Smooth muscle cell (in vitro differentiated cells): ENCODE measurements around the gene TMEM132A. TPM values are rescaled to one million over a fixed set of nuclear protein-coding genes. Genes with fewer than 3 reads are reported as not detected.

Experiments
- DNase-seq: peaks from one replicate; lab custom pipeline; 2025; ENCODE audit not compliant: unreplicated experiment; lab: John Stamatoyannopoulos, UW
- H2AFZ ChIP-seq: fragments of 200-600 bp; sonication (generic); 2 replicates; pipeline ENCODE4 v1.6.0; 2016; ENCODE audit warnings: antibody characterized with exemption, low read depth, mild to moderate bottlenecking
- H3F3A ChIP-seq: fragments of 200-600 bp; sonication (generic); 2 replicates; pipeline ENCODE4 v1.6.0; 2017; ENCODE audit warnings: antibody characterized with exemption, low read depth
- H3K27ac ChIP-seq: fragments of 200-600 bp; sonication (generic); 2 replicates; pipeline ENCODE4 v1.5.1; 2016; ENCODE audit warnings: low read depth, mild to moderate bottlenecking
- H3K27me3 ChIP-seq: fragments of 200-600 bp; sonication (generic); 2 replicates; pipeline ENCODE4 v1.6.1; 2016; ENCODE audit warnings: low read depth, mild to moderate bottlenecking
- H3K36me3 ChIP-seq: fragments of 200-600 bp; sonication (generic); 2 replicates; pipeline ENCODE4 v1.5.1; 2016; ENCODE audit warnings: low read depth
- H3K4me1 ChIP-seq: fragments of 200-600 bp; sonication (generic); 2 replicates; pipeline ENCODE4 v1.5.1; 2016; ENCODE audit warnings: low read depth
- H3K4me2 ChIP-seq: fragments of 200-600 bp; sonication (generic); 2 replicates; pipeline ENCODE4 v1.6.0; 2016; ENCODE audit warnings: mild to moderate bottlenecking
- H3K4me3 ChIP-seq: fragments of 200-600 bp; sonication (generic); 2 replicates; pipeline ENCODE4 v1.5.1; 2016; ENCODE audit warnings: mild to moderate bottlenecking
- H3K79me2 ChIP-seq: fragments of 200-600 bp; sonication (generic); 2 replicates; pipeline ENCODE4 v1.6.0; 2016; ENCODE audit warnings: low read depth, mild to moderate bottlenecking
- H3K9ac ChIP-seq: fragments of 200-600 bp; sonication (generic); 2 replicates; pipeline ENCODE4 v1.6.0; 2016; ENCODE audit warnings: low read depth
- H3K9me3 ChIP-seq: fragments of 200-600 bp; sonication (generic); replicated peaks from 2 replicates; pipeline ENCODE4 v1.5.1; 2016; ENCODE audit warnings: low read depth
- H4K20me1 ChIP-seq: fragments of 200-600 bp; sonication (generic); 2 replicates; pipeline ENCODE4 v1.6.0; 2016; ENCODE audit warnings: low read depth
- WGBS: methylation state at CpG from one replicate; pipeline ENCODE4 v1.1.7; 2016; ENCODE audit warnings: low lambda C conversion rate; 5-methylcytosine and 5-hydroxymethylcytosine counted together
- polyA plus RNA-seq: library from polyadenylated mRNA; unstranded; fragments of >200 nt; fragmentation: Nextera tagmentation; extraction: Ambion mirVana; gene quantifications from 2 replicates; pipeline ENCODE4 v1.2.1, GENCODE V29; 2016
- total RNA-seq: library from RNA; depleted of rRNA; stranded (reverse); fragments of >200 nt; gene quantifications from 2 replicates; pipeline ENCODE4 v1.2.3, GENCODE V29; 2014
- TF ChIP-seq, protein P1 (sequence below): fragments of 200-600 bp; sonication (generic); IDR thresholded peaks from 2 replicates; pipeline ENCODE4 v1.5.1; 2017; ENCODE audit warnings: borderline replicate concordance, mild to moderate bottlenecking, antibody characterized with exemption; ENCODE audit not compliant: insufficient read depth, poor library complexity, severe bottlenecking

Gene TMEM132A
- total and polyA plus RNA-seq, 2 experiments from 2014 or later = 40.7 to 91.3 TPM

- Histone ChIP-seq H2AFZ (no peak overlapping the region), H3K27ac (no peak overlapping the region)
- 49% methylated on average over 3 of the region's 3 CpGs for WGBS
Measured at GRCh38 chr11:60952742-60953170, 28.5 kb downstream of the TMEM132A start.

DNA sequence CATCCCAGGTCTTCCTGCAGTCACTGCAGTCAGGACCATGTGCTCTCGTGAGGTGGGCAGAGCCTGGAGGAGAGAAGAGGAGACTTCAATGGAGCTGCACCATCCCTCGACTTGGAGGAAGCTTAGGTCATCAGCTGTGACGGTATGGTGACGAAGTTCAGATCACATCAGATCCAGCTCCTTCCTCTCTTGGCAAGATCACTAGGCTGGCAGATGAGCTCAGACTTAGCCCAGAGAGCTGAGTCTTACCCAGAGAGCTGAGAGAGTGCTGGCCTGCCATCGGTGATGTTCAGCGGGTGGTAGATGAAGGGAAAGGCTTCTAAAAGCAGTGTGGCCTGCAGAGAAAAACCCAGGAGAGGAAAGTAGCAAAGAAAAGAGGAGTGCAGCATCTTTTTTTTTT, 29.5 kb downstream of the TMEM132A start:
- no peak for DNase-seq
- H3K4me3 ChIP-seq = no peak overlapping the region
- peaks cover 44% of the 10 kb centered on the region for H3K27me3 ChIP-seq
- no peaks in the 10 kb centered on the region for H3K9me3 ChIP-seq
- no peak overlapping the region for H3K27ac ChIP-seq
- TF ChIP-seq, protein P1, sequence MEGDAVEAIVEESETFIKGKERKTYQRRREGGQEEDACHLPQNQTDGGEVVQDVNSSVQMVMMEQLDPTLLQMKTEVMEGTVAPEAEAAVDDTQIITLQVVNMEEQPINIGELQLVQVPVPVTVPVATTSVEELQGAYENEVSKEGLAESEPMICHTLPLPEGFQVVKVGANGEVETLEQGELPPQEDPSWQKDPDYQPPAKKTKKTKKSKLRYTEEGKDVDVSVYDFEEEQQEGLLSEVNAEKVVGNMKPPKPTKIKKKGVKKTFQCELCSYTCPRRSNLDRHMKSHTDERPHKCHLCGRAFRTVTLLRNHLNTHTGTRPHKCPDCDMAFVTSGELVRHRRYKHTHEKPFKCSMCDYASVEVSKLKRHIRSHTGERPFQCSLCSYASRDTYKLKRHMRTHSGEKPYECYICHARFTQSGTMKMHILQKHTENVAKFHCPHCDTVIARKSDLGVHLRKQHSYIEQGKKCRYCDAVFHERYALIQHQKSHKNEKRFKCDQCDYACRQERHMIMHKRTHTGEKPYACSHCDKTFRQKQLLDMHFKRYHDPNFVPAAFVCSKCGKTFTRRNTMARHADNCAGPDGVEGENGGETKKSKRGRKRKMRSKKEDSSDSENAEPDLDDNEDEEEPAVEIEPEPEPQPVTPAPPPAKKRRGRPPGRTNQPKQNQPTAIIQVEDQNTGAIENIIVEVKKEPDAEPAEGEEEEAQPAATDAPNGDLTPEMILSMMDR = no peak
- no peaks in the 10 kb centered on the region for H3K79me2 ChIP-seq
- H3K9ac ChIP-seq = no peak overlapping the region
- H3K4me2 ChIP-seq = no peak overlapping the region
- no peaks in the 10 kb centered on the region for H3K36me3 ChIP-seq
- H4K20me1 ChIP-seq = no peaks in the 10 kb centered on the region
- 77% methylated on average over 6 of the region's 6 CpGs for WGBS
- H3K4me1 ChIP-seq = peaks cover 6% of the 10 kb centered on the region
- H3F3A ChIP-seq = no peaks in the 10 kb centered on the region
- no peak overlapping the region for H2AFZ ChIP-seq

More at GRCh38 chr11:60952742-60953170, 28.5 kb downstream of the TMEM132A start:
- Histone ChIP-seq H3K4me1 (peaks cover 6% of the 10 kb centered on the region), H3K79me2 (no peaks in the 10 kb centered on the region), H3K9ac (no peak overlapping the region), H3K4me3 (no peak overlapping the region), H3K36me3 (no peaks in the 10 kb centered on the region), H3F3A (no peaks in the 10 kb centered on the region), H3K4me2 (no peak overlapping the region), H3K27me3 (peaks cover 47% of the 10 kb centered on the region), H3K9me3 (no peaks in the 10 kb centered on the region), H4K20me1 (no peaks in the 10 kb centered on the region)
- TF ChIP-seq, protein P1 = no peak
- DNase-seq = no peak

DNA sequence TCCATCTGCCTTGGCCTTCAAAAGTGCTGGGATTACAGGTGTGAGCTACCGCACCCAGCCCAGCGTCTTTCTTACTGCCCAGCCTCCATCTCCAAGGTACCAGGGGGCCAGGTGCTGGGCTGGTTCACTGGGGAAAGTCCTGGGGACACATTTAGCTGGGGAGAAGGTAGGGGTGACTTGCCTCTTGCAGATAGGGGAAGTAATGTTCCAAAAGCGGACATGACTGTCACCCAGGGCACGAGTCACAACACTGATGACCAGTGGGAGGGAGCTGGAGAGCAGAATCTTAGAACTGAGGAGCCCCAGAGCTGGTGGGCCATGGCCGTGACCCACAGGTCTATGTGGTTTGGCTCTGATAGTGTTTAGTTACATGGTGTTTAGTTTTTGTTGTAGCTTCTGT, 30.2 kb downstream of the TMEM132A start:
- Histone ChIP-seq H3K4me3 (no peak overlapping the region), H3K4me1 (peaks cover 6% of the 10 kb centered on the region), H4K20me1 (no peaks in the 10 kb centered on the region), H3K27me3 (peaks cover 39% of the 10 kb centered on the region), H3K9me3 (no peaks in the 10 kb centered on the region), H3K27ac (no peak overlapping the region), H3K79me2 (no peaks in the 10 kb centered on the region), H3F3A (no peaks in the 10 kb centered on the region), H3K36me3 (no peaks in the 10 kb centered on the region), H3K4me2 (no peak overlapping the region), H2AFZ (no peak overlapping the region), H3K9ac (no peak overlapping the region)
- DNase-seq = no peak
- WGBS = 93% methylated on average over 5 of the region's 5 CpGs
- TF ChIP-seq, protein P1 = no peak

DNA sequence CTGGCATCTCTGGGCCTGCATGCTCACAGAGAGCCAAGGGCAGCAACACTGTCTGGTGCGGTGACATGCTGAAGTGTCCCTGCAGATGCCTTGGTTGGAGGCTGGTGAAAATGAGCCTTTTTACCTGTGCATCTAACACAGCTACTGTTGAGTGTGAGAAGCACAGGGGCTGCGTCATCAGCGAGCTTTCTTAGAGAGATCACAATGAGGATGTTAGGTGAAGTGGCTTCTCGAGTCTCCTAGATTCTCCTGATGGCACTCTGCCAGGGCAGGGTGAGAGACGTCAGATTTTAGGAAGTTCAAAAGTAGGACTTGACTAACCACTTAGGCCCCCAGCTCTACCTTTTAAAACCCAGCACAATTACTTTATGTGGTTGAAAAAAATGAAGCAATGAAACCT, 31.3 kb downstream of the TMEM132A start:
- WGBS = 76% methylated on average over 5 of the region's 5 CpGs
- Histone ChIP-seq H3K79me2 (no peaks in the 10 kb centered on the region), H4K20me1 (no peaks in the 10 kb centered on the region), H3K27ac (no peak overlapping the region), H2AFZ (no peak overlapping the region), H3F3A (no peaks in the 10 kb centered on the region), H3K36me3 (no peaks in the 10 kb centered on the region), H3K9ac (no peak overlapping the region), H3K4me3 (no peak overlapping the region), H3K9me3 (no peaks in the 10 kb centered on the region), H3K4me2 (no peak overlapping the region), H3K27me3 (peaks cover 28% of the 10 kb centered on the region), H3K4me1 (peaks cover 6% of the 10 kb centered on the region)
- TF ChIP-seq, protein P1 = no peak
- DNase-seq = no peak
